ENCODE results near the gene ITGA3.

ITGA3 gene

DNA sequence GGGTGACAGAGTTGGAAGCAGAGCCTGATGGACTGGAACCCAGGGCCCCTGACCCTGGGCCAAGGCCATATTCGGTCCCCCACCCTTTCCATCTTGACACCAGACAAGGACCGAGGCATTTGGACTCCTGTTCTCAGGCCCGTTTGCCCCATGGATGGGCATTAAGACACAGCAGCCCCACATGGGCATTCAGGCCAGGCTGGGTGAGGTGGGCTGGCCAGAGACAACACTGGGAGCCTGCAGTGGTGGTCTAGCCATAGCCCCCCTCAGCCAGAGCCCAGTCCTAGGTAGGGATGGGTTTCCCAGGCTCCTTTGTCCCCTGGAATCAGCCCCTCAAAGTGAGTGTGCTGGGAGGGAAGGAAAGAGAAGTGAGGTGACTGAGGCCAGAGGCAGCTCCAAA is 40.8 kb downstream of the ITGA3 start:
- no peak overlapping the region for H3K27ac ChIP-seq
- H3K9me3 ChIP-seq (ENCODE audit: severe bottlenecking), result no peaks in the 10 kb centered on the region
- peaks cover 18% of the 10 kb centered on the region for H3K36me3 ChIP-seq
- DNase-seq, result no peak
- no peak overlapping the region for H3K4me3 ChIP-seq (ENCODE audit: low read depth, low read length)
- TF ChIP-seq, protein P1, sequence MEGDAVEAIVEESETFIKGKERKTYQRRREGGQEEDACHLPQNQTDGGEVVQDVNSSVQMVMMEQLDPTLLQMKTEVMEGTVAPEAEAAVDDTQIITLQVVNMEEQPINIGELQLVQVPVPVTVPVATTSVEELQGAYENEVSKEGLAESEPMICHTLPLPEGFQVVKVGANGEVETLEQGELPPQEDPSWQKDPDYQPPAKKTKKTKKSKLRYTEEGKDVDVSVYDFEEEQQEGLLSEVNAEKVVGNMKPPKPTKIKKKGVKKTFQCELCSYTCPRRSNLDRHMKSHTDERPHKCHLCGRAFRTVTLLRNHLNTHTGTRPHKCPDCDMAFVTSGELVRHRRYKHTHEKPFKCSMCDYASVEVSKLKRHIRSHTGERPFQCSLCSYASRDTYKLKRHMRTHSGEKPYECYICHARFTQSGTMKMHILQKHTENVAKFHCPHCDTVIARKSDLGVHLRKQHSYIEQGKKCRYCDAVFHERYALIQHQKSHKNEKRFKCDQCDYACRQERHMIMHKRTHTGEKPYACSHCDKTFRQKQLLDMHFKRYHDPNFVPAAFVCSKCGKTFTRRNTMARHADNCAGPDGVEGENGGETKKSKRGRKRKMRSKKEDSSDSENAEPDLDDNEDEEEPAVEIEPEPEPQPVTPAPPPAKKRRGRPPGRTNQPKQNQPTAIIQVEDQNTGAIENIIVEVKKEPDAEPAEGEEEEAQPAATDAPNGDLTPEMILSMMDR (IDR thresholded peaks at IDR 0.05; ENCODE audit: low read depth, low read length), result no peak
- no peaks in the 10 kb centered on the region for H3K27me3 ChIP-seq (ENCODE audit: insufficient read depth, low read depth, severe bottlenecking)

GRCh38 chr17:50097455-50097854 is 41.5 kb downstream of the ITGA3 start:
- TF ChIP-seq, protein P1 (IDR thresholded peaks at IDR 0.05; ENCODE audit: low read depth, low read length), result no peak
- DNase-seq, result no peak
- H3K9me3 ChIP-seq (ENCODE audit: severe bottlenecking), result no peaks in the 10 kb centered on the region

GRCh38 chr17:50097926-50098325 is 42.0 kb downstream of the ITGA3 start:
- no peak overlapping the region for H3K4me3 ChIP-seq (ENCODE audit: low read depth, low read length)
- H3K9me3 ChIP-seq (ENCODE audit: severe bottlenecking), result no peaks in the 10 kb centered on the region
- no peak overlapping the region for H3K27ac ChIP-seq
- H3K27me3 ChIP-seq (ENCODE audit: insufficient read depth, low read depth, severe bottlenecking), result no peaks in the 10 kb centered on the region
- H3K36me3 ChIP-seq, result peaks cover 18% of the 10 kb centered on the region
- no peak for DNase-seq
- TF ChIP-seq, protein P1 (IDR thresholded peaks at IDR 0.05; ENCODE audit: low read depth, low read length), result no peak

More at GRCh38 chr17:50097455-50097854, 41.5 kb downstream of the ITGA3 start:
- Histone ChIP-seq H3K27me3 (ENCODE audit: insufficient read depth, low read depth, severe bottlenecking) (no peaks in the 10 kb centered on the region), H3K4me3 (ENCODE audit: low read depth, low read length) (no peak overlapping the region), H3K27ac (no peak overlapping the region), H3K36me3 (peaks cover 18% of the 10 kb centered on the region)

DNA sequence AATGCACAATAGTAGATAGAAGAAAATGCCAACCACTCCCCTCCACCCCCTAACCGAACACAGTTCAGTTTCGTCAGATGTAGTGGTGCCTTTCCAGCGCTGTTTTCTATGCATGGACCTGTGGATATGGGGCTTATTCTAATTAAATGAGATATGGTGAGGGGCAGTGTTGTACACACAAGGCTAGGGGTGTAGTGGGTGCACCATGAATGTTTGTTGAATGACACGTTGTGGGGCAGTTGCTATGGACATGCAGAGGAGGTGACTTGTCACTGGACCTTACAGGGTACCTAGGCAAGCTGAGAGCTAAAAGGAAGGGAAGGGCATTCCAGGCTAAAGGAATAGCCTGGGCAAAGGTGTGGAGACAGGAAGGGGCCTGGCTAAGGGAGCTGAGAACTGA is 42.7 kb downstream of the ITGA3 start:
- H3K27me3 ChIP-seq (ENCODE audit: insufficient read depth, low read depth, severe bottlenecking), result no peaks in the 10 kb centered on the region
- no peak overlapping the region for H3K4me3 ChIP-seq (ENCODE audit: low read depth, low read length)
- TF ChIP-seq, protein P1 (IDR thresholded peaks at IDR 0.05; ENCODE audit: low read depth, low read length), result no peak
- H3K27ac ChIP-seq, result no peak overlapping the region
- H3K9me3 ChIP-seq (ENCODE audit: severe bottlenecking), result no peaks in the 10 kb centered on the region
- H3K36me3 ChIP-seq, result peaks cover 18% of the 10 kb centered on the region
- no peak for DNase-seq

DNA sequence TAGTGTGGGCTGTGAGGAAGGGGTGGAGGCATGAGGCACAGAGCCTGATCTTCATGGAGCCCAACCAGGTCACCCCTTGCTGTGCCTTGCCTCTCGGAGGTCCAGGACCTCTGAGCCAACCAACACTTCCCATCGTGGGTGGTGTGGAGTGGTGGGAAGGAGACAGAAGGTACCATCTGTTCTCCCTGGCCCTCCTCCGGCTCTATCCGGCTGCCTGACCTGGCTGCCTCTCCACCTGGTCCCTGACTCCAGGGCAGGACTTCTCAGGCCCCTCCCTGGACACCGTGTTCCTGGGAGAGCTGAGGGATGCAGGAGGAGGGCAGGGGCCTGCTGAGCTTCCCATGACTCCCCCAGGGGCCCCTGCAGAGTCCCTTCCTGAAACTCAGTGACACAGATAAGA is 43.1 kb downstream of the ITGA3 start:
- H3K4me3 ChIP-seq (ENCODE audit: low read depth, low read length), result no peak overlapping the region
- no peaks in the 10 kb centered on the region for H3K9me3 ChIP-seq (ENCODE audit: severe bottlenecking)
- H3K36me3 ChIP-seq, result peaks cover 18% of the 10 kb centered on the region
- TF ChIP-seq, protein P1 (IDR thresholded peaks at IDR 0.05; ENCODE audit: low read depth, low read length), result no peak
- no peak for DNase-seq
- no peaks in the 10 kb centered on the region for H3K27me3 ChIP-seq (ENCODE audit: insufficient read depth, low read depth, severe bottlenecking)
- H3K27ac ChIP-seq, result no peak overlapping the region

DNA sequence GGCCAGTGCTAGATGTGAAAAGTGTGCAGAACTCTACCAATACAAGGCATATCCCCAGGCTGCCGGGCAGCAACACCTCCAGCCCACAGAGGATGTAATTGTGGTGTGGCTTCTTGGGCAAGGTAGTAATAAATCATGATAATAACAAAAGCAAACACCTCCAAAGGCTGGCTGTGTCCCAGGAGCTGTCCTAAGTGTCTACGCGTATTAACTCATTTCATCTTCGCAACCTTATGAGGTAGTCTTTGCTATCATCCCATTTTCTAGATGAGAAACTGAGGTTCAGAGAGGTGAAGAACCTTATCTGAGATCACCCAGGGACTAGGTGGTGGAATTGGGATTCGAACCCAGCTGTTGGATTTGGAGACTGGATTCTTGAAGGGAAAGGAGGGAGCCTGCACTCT is 44.6 kb downstream of the ITGA3 start:
- Histone ChIP-seq H3K9me3 (ENCODE audit: severe bottlenecking) (no peaks in the 10 kb centered on the region), H3K27ac (no peak overlapping the region), H3K27me3 (ENCODE audit: insufficient read depth, low read depth, severe bottlenecking) (no peaks in the 10 kb centered on the region), H3K4me3 (ENCODE audit: low read depth, low read length) (no peak overlapping the region), H3K36me3 (peaks cover 18% of the 10 kb centered on the region)
- DNase-seq, result no peak
- TF ChIP-seq, protein P1 (IDR thresholded peaks at IDR 0.05; ENCODE audit: low read depth, low read length), result no peak

Measured in WERI-Rb-1 (cell line).